GM21529 (cell line): Measurements from ENCODE around the gene HDAC11.

Experiments used
- ATAC-seq: cut with Tn5 transposase; IDR thresholded peaks from one replicate; pipeline ENCODE4 v1.9.1; 2021; ENCODE audit not compliant: unreplicated experiment

HDAC11 gene

GRCh38 chr3:13540297-13540995 is 60.3 kb downstream of the HDAC11 start:
- no peak for ATAC-seq

DNA sequence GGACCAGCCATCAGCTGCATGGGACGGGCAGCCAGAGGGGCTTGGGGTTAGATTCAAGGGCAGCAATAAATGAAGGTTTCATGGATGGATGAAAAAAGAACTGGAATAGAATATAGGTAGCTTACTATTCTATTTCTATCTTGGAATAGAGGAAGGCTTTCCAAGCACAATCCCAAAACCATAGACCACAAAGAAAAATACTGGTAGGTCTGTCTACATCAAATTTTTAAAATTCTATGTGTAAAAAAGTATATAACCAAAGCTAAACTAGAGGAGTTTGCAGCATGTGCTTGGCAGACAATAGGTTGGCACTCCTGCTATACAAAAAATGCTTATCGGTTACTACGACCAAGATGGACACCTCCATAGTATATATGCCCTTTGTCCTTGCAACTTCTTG is 61.6 kb downstream of the HDAC11 start:
- no peak for ATAC-seq

DNA sequence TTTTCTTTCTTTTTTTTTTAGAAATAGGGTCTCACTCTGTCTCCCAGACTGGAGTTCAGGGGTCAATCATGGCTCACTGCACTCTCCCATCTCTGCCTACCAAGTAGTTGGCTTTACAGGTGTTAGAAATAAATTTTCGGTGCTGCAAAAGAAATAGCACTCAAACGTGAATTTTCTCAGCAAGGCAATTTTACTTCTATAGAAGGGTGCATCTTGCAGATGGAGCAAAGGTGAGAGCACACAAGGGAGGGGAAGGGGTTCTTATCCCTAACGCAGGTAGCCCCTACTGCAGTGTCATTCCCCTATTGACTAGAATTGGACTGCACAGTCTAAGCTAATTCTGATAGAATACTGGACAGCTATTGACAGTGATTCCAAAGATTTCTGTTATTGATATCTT is 62.0 kb downstream of the HDAC11 start:
- ATAC-seq, result no peak

DNA sequence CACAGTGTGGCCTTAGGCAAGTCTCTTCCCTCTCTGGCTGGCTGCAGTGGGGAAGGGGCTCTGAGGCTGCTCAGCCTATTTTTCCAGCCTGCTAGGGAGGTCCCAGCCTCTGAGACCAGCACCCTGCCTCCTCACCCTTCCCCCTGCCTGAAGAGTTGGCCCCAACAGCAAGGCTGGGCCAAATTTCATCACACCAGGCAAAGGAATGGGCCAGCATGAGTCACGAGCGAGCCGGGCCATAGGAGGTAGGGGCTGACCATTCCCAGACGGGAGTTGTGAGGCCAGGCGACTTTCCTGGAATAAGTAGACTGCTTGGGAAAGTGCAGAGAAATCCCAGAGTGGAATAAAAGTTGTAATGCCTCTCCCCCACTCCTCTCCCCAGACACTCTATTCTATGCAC is 63.1 kb downstream of the HDAC11 start:
- no peak for ATAC-seq

DNA sequence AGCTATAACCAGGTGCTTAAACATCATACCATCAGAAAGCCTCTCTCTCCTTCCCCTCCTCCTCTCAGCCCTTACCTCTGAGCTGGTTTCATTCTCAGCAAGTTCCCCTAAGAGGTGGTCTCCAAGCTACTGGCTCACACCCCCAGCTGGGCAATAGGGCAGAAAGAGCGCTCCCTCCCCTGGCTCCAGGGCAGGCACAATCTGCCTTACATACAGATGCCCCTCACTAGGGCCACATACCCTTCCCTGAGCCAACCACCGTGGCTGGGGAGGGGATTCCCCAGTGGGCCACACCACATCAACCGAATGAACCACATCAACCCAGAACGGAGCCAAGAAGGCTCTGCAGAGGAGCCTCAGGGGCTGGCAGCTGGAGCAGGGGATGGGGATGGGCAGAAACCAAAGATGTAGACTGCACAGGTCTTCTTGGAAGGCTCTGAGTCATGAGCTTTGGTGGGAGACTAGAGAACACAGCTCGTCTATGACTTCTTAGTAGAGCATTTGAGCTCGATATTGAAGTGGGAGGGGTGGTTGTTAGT is 64.3 kb downstream of the HDAC11 start:
- no peak for ATAC-seq

DNA sequence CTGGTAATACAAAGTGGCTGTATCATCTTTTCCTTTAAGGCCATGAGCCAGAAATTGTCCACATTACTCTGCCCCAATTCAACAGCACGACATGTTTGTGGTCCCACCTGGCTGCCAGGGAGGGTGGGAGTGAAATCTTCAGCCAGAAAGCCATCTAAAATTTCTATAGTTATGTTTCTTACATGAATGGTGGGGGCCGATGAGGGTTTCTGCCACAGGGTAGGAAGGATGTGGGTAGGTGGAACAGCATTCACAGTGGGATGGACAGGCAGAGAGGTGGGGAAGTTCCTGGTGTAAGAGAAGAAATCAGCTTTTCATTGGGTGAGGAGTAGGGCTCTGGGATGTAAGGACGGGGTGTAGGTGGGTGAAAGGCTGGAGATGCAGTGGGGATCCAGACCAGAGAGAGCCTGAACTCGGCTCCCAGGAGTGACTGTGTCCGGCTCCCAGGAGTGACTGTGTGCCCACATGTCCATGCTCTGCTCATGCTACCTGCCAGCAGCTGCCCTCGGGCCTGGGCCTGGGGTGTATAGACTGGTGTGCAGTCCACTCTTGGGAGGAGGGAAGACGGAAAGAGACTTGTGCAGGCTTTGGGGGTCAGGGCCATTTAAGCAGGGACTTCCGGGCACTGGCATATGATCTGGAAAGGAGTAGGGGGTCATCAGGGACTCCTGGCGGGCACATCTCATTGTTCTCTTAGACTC is 65.0 kb downstream of the HDAC11 start:
- no peak for ATAC-seq

DNA sequence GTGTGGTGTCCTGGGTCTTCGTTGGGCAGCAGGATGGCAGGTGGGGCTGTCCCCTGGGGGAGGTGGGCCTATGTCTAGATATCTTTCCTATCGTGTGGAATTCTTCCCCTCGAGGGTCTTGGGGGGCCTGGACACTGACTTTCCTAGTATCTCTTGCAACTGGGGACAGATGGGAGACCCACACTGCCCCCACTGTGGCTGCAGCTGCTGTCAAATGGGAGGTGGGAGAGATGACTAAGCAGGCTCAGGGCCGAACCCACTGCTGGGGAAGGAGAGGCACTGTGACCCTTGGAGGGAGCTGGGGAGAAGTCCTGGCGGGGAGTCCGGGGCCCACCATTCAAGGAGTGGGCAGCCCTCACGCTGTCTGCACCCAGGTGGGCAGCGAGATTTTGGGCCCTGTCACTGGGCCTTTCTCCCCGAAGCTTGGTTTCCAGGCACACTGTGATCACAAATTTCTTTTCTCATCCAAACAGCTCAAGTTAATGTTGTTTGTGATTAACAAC is 65.9 kb downstream of the HDAC11 start:
- ATAC-seq, result no peak

DNA sequence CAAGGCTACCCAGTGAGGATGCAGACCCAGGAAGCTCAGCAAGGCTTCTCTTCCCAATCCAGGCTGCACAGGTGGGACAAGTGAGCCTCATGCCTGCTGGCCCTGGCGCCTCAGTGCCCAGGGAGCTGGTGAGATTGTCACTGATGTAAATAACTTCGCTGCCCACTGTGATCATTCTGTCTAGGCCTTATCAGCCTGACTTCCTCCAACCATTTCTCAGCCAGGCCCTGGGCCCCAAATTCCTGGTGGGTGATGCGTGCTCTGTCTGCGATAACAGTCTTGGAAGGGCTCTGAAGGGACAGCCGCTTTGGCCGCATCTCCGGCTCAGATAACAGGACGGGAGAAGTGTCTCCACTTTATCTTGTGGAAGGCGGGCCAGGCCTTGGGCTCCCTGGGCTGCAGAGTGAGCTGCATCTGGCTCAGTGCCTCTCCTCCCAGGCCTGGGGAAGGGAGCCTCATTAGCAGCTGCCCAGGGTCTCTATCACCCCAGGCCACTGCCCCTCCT is 66.6 kb downstream of the HDAC11 start:
- ATAC-seq, result no peak

DNA sequence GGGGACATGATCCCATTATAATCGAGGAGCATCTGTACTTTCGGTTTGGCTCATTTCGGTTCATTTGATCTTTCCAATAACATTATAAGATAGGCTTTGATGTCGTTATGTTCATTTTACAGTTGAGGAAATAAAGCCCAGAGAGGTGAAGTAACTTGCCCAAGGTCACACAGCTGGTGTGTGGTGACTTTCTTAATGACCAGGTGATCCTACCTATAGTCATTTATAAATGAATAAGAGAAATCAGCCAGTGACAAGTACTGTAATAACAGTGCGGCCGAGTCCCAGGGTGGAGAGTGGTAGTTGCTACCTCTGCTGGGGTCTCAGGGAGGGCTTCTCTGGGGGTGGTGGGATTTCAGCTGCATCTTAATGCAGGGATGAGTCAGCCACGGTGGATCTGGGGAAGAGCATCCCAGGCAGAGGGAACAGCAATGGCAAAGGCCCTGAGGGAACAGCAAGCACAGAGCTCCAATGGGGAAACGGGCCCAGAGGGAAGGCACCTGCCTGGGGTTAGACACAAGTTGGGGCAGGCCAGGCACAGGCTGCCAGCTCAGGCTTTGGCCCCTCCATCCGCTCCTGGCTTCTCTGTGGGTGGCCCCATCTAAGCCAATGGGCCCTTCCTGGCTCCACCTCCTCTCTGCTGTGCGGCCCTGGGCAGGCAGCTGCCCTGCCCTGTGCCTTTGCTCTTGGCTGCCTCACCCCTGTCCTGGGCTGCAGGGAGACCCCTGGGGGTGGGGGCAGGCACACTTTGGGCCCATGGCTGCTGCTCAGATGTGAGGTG is 67.7 kb downstream of the HDAC11 start:
- ATAC-seq, result no peak

DNA sequence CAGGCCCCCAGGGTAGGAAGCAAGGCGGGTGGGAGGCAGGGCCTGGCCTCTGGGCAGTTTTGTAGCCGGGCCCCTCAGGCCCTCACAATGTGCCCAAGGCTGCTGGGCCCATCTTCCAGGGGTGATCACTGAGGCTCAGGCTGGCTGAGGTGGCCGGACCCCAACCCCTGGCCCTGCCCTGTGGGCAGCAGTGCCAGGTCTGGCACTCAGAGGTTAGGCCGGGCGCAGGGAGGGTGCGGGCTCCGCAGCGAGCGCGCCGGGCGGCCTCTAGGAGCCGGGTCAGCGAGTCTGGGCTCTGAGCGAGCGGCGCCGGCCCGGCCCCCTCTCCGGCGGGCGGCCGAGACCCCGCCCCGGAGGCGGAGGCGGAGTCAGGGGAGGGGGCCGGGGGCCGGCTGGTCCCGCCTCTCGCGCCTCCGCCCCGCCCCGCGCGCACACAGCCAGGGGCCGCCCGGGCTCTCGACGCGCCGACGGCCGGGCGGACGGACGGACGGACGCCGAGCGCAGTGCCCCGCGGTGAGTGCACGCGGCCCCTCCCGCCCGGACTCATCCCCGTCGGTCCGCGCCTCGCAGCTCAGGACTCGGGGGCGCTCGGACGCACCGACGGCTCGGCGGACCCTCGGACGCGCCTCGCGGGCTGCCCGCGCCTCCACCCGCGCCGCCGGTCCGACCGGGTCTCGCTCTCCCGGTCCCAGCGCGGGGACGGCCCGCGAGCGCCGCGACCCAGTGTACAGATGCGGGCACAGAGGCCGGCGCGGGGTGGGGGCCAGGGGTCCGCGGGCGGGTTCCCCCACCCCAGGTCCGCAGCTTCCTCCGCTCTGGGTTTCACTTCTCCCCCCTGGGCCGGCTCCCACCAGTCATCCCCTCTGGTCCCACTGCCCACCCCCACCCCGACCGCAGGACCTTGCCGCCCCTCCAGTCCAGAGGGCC is 68.9 kb downstream of the HDAC11 start, which contains the start of gene FBLN2:
TSS of gene FBLN2 (plus strand) at position 430 of the 927 bp plus-strand sequence. CDS start 21,231 bp downstream, outside the sequence.
- no peak for ATAC-seq

DNA sequence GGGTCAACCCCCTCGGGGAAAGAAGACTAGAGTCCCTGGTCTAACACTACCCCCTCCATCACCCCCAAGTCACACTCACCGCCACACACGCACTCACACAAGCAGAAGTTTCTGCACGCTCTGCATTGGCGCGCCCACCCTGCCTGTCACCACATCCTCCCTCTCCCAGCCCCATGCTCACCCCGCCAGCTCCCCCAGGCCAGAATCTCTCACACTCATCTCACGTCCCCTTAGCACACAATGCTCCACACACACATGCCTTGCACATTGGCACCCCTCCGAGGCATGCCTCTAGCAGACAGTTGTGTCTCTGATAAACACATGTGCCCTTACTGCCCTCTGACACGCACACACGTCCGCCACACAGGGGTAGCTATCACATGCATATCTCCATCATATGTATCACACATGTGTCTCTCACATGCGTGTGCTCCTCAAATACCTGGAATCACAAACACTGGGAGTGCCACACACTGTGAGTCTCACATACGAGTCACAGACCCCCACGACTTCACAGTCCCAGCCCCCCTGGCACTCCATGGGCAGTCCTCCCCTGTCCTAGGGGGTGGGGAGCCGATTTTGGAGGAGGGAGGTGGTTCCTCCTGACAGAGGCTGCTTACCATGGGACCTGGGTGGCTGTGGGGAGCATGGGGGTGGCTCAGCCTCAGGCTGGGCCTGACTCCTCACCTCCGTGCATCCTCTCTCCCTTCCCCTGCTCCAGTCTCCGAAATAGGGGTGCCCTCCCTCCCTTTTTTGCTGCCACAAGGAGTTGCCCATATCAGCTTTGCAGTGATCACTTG is 69.7 kb downstream of the HDAC11 start:
- no peak for ATAC-seq

GRCh38 chr3:13550423-13550690 is 70.3 kb downstream of the HDAC11 start:
- no peak for ATAC-seq

DNA sequence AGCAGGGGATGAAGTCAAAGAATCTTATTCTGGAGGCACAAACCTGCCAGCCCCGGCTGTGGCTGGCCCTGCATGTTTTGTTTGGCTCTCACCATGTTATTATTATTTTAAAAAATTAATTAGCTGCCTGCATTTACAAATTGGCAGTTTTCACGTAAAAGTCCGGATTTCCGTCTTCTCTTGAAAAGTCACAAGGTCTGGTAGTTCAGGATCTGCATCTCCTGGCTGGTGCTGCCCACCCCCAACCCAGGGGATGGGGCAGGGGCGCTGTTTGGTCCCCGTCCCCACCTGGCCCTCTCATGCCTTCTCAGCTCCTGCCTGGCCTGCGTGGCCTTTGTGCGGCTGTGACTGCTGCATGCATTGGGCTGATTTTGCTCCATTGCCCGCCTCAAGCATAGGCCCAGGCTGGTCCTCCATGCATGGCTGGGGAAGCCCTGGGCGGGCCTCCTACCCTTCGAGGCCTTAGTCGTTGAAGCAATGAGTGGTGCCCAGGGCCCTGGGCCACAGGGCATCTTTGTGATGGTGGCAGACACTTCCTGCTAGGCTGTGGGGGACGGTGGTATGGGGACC is 70.8 kb downstream of the HDAC11 start:
- no peak for ATAC-seq

GRCh38 chr3:13552857-13553652 is 72.9 kb downstream of the HDAC11 start:
- no peak for ATAC-seq

DNA sequence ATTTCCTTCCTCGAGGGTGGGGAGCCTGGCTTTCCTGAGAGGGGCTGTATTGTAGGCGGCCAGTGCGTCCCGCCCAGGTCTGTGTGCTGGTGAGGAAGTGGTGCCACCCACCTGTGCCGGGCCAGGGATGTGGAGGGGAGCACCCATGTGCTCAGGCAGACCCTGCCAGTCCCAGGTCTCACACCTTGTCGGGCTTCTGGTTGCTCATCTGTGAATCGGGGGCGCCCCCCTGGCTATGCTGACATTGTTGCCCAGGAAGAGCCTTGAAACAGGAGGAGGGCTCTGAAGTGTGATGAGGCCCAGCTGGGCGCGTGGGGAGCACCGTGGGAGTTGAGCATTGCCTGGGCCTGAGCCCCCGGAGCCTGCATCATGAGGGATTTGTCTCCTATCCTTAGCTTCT is 73.6 kb downstream of the HDAC11 start:
- ATAC-seq, result no peak

DNA sequence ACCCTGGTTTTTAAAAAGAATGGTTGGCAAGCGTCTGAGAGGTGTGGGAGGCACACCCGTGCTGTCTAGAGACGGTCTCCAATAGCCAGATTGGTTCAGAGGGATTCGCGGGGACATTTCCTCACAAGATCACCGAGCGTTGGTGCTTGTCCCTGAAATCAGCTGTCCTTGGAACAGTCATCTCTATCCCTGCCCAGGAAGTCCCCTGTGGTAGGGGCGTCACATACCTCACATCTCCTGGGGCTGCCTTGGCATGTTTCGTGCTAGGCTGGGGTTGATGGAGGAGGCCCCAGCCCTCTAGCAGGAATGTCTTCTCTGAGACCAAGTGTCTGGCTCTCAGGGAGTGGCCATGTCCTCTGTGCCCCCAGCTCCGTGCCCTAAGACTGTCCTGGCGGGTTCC is 75.6 kb downstream of the HDAC11 start:
- no peak for ATAC-seq
